Measurements from ENCODE around the gene LCT.
"Not testable (repeated sequence)": the region's sequence is repeated elsewhere in the genome, so short reads cannot be mapped to it uniquely, and the experiment has no call there.

LCT gene

GRCh38 chr2:135797497-135798274 lies 39.3 kb downstream of the LCT start:
- DNase-seq (ENCODE audit: low read depth, low spot score), result peak; percentile 86

- no peak for DNase-seq (ENCODE audit: low read depth, low spot score)
Measured at GRCh38 chr2:135796606-135797005, 40.4 kb downstream of the LCT start.

GRCh38 chr2:135795641-135796040 lies 41.3 kb downstream of the LCT start:
- not testable (repeated sequence) for DNase-seq (ENCODE audit: low read depth, low spot score)

- no peak for DNase-seq (ENCODE audit: low read depth, low spot score)
Measured at GRCh38 chr2:135792401-135793150, 44.4 kb downstream of the LCT start.

GRCh38 chr2:135791418-135792190 lies 45.4 kb downstream of the LCT start:
- DNase-seq (ENCODE audit: low read depth, low spot score), result peak; percentile 65

GRCh38 chr2:135790423-135790822 lies 46.6 kb downstream of the LCT start:
- no peak for DNase-seq (ENCODE audit: low read depth, low spot score)

GRCh38 chr2:135786823-135787222 lies 50.2 kb downstream of the LCT start:
- DNase-seq (ENCODE audit: low read depth, low spot score), result peak; percentile 93

- DNase-seq (ENCODE audit: low read depth, low spot score), result no peak
Measured at GRCh38 chr2:135785032-135785431, 52.0 kb downstream of the LCT start.

GRCh38 chr2:135783439-135783838 lies 53.5 kb downstream of the LCT start:
- DNase-seq (ENCODE audit: low read depth, low spot score), result no peak

- DNase-seq (ENCODE audit: low read depth, low spot score), result no peak
Measured at GRCh38 chr2:135782231-135782630, 54.8 kb downstream of the LCT start.

GRCh38 chr2:135776367-135776766 lies 60.6 kb downstream of the LCT start:
- DNase-seq (ENCODE audit: low read depth, low spot score), result no peak

- DNase-seq (ENCODE audit: low read depth, low spot score), result no peak
Measured at GRCh38 chr2:135775420-135775819, 61.6 kb downstream of the LCT start.

GRCh38 chr2:135773917-135774316 lies 63.1 kb downstream of the LCT start:
- no peak for DNase-seq (ENCODE audit: low read depth, low spot score)

- no peak for DNase-seq (ENCODE audit: low read depth, low spot score)
Measured at GRCh38 chr2:135773319-135773718, 63.7 kb downstream of the LCT start.

GRCh38 chr2:135768863-135769262 lies 68.1 kb downstream of the LCT start:
- DNase-seq (ENCODE audit: low read depth, low spot score), result no peak

GRCh38 chr2:135762530-135762929 lies 74.5 kb downstream of the LCT start:
- DNase-seq (ENCODE audit: low read depth, low spot score), result no peak

GRCh38 chr2:135762022-135762421 lies 75.0 kb downstream of the LCT start:
- DNase-seq (ENCODE audit: low read depth, low spot score), result no peak

- DNase-seq (ENCODE audit: low read depth, low spot score), result no peak
Measured at GRCh38 chr2:135756692-135757091, 80.3 kb downstream of the LCT start.

- DNase-seq (ENCODE audit: low read depth, low spot score), result no peak
Measured at GRCh38 chr2:135755573-135755972, 81.4 kb downstream of the LCT start.

GRCh38 chr2:135745545-135745944 lies 91.4 kb downstream of the LCT start:
- peak; percentile 60 for DNase-seq (ENCODE audit: low read depth, low spot score)

GRCh38 chr2:135744760-135745314 lies 92.1 kb downstream of the LCT start:
- peak; percentile 23 for DNase-seq (ENCODE audit: low read depth, low spot score)

GRCh38 chr2:135743860-135744259 lies 93.1 kb downstream of the LCT start:
- peak; percentile 13 for DNase-seq (ENCODE audit: low read depth, low spot score)

Data from astrocyte of the hippocampus (primary cell).